GM15510 (cell line): ENCODE data around the gene ARID1A.
A peak's percentile ranks its signal among the peaks of the same experiment; 100 is the strongest.

Experiments used
- POLR2A ChIP-seq: IDR thresholded peaks from 3 replicates; pipeline ENCODE4 v1.6.1; 2011; ENCODE audit warnings: borderline replicate concordance; ENCODE audit not compliant: insufficient read length; ENCODE audit errors: extremely low read depth

ARID1A gene

GRCh38 chr1:26739329-26739914, 43.6 kb downstream of the ARID1A start:
- no peak for TF ChIP-seq POLR2A

- no peak for TF ChIP-seq POLR2A
Measured at GRCh38 chr1:26740023-26740634, 44.3 kb downstream of the ARID1A start.

DNA sequence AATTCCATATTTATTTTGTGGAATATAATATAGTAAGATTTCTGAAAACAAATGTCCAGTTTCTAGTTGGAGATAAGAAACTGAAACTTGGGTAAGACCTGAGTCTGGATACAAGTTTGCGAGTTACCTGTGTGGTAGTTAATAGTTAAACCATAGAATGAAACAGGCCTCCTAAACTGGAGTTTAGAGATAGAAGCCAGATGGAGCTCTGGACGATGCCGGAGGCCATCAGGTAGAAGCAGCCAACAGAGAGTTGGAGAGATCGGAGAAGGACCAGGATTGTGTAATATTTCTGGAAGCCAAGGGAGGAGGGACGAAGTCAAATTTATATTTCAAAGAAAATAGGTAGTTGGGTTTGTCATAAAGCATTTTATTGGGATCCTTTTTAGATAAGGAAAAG, 45.1 kb downstream of the ARID1A start:
- no peak for TF ChIP-seq POLR2A

DNA sequence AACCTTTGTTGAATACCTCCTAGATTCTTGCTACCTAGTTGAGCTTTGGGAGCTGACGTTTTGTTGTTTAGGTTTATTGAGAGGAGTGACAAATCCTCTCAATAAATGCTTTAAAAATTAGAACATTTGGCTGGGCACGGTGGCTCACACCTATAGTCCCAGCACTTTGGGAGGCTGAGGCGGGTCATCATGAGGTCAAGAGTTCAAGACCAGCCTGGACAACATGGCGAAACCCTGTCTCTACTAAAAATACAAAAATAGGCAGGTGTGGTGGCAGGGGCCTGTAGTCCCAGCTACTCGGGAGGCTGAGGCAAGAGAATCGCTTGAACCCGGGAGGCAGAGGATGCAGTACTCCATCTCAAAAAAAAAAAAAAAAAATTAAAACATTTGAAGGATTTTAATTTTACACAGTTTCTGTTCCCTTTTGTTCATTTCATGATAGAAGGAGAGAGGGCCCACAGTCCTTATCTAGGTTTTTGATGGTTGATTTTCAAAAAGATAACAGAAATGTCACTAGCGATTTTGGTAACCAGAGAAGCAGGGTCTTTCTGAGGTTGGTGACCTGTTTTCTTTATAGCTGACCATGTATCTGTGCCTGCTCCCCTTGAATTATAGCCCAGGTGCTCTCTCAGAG, 47.7 kb downstream of the ARID1A start:
- TF ChIP-seq POLR2A: no peak

DNA sequence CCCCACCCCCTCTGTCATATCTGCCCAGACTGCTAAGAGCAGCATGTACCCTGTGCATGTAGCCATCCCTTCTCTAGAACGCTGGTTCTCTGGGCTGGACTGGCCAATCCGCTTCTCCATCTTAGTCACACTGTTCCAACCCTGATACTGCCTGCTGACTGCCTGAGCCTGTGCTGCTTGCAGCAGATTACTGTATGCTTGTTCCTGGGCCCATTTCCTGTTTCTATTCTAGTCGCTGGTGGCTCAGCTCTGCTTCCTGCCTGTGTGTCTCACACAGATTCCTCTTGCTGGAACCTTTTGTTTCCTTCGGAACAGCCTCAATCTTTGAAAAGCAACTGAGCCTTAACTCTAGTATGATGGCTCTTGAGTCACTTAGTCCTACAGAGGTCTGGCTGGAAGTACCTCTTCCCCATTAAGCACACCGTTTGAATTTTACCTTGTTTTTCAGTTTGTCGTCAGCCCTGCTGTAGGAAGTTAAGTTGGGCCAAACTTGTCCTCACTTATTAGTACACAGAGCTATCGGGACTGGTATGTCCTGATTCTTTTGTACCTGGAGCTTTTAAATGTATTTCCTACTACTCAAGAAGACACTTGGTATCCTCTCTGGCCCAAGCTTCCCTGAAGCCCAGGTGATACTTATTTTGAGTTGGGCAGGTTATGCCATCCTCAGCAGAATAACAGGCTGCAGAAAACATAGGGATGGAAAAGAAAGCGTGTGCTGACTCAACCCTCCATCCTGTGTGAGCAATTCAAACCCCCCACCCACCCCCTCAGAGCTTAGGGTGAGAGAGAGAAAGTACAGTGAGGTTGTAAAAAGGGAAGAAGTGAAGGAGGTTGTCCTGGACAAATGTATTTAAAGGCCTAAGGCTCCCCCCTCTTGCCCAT, 48.5 kb downstream of the ARID1A start:
- TF ChIP-seq POLR2A: peak; percentile 45

- TF ChIP-seq POLR2A: no peak
Measured at GRCh38 chr1:26745191-26745590, 49.4 kb downstream of the ARID1A start.

GRCh38 chr1:26747048-26747447, 51.2 kb downstream of the ARID1A start:
- no peak for TF ChIP-seq POLR2A

GRCh38 chr1:26748351-26748750, 52.5 kb downstream of the ARID1A start:
- TF ChIP-seq POLR2A: no peak

GRCh38 chr1:26749458-26749857, 53.6 kb downstream of the ARID1A start:
- no peak for TF ChIP-seq POLR2A

DNA sequence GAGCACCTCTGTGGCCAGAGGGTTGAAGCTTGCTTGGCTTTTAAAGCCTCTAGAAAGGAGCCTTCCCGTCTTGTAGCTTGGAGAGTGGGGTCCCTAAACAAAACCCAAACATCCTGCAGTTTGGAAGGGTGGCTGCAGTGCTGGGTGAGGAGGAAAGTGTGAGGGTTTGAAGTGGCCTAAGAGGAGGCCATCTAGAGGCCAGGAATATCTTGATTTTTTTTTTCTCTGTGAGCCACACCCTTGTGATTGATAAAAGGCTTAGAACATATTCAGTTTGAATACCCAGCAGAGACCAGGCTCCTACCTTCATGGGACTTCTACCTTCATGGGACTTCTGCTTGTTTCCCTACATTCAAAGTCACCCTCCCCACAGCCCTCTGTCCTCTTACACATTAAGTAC, 54.6 kb downstream of the ARID1A start:
- TF ChIP-seq POLR2A: no peak

GRCh38 chr1:26752519-26752918, 56.7 kb downstream of the ARID1A start:
- TF ChIP-seq POLR2A: no peak

DNA sequence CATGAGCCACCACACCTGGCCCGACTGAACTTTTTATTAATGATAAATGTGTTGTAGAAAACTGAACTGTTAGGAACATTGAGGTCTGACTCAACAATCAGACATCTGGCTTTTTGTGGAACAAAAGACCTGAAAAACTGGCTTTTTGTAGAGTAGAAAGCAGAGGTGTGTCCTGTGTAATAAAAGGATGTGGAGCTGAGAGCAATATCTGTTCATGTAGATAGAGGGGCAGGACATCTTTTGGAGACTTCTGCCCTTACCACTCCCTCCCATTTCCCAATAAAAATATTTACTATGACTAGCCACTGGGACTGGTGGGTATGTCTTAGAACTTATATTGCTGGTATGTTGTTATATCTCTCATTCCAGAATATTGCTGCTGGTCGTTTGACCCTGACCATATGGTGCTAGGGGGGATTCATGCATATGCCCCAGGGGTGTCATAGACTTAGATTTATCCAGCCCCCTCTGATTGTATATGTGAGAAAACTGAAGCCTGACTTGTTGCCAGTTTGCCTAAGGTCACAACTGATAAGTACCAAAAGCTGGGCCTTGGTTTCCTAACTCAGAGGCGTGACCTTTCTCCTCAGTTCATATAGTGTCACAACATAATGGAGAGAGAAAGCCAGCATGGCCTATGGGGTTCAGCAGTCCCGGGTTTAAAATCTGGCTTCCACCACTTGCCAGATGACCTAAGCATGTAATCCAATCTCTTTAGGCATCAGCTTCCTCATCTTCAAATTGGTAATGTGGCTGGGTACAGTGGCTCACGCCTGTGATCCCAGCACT, 58.5 kb downstream of the ARID1A start:
- no peak for TF ChIP-seq POLR2A

DNA sequence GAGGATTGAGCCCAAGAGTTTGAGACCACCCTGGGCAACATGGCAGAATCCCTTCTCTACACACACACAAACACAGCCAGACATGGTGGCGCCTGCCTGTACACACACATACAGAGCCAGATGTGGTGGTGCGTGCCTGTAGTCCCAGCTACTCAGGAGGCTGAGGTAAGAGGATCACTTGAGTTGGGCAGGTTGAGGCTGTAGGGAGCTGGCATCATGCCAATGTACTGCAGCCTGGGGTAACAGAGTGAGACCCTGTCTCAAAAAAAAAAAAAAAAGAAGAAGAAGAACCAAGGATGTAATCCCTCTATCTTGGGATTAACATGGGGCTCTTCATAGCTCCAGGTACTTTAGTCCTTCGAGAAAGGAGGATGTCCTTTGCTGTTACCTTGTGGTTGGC, 62.5 kb downstream of the ARID1A start:
- TF ChIP-seq POLR2A: no peak

- TF ChIP-seq POLR2A: no peak
Measured at GRCh38 chr1:26759531-26759930, 63.7 kb downstream of the ARID1A start.
